Stimulated activated CD8-positive, alpha-beta memory T cell treated with anti-CD3 and anti-CD28 coated beads, Interleukin-2, amount 100 ng/mL, for 1 hour (primary cell): ENCODE results near the gene B4GALT1.
"Not testable (repeated sequence)": the region's sequence is repeated elsewhere in the genome, so short reads cannot be mapped to it uniquely, and the experiment has no call there.

Experiments used
- DNase-seq, 2 donors: peaks; one replicate each; pipeline ENCODE4 v3.0.0-alpha.2; 2020; ENCODE audit warnings: low read depth in 2 of 2

The B4GALT1 gene

DNA sequence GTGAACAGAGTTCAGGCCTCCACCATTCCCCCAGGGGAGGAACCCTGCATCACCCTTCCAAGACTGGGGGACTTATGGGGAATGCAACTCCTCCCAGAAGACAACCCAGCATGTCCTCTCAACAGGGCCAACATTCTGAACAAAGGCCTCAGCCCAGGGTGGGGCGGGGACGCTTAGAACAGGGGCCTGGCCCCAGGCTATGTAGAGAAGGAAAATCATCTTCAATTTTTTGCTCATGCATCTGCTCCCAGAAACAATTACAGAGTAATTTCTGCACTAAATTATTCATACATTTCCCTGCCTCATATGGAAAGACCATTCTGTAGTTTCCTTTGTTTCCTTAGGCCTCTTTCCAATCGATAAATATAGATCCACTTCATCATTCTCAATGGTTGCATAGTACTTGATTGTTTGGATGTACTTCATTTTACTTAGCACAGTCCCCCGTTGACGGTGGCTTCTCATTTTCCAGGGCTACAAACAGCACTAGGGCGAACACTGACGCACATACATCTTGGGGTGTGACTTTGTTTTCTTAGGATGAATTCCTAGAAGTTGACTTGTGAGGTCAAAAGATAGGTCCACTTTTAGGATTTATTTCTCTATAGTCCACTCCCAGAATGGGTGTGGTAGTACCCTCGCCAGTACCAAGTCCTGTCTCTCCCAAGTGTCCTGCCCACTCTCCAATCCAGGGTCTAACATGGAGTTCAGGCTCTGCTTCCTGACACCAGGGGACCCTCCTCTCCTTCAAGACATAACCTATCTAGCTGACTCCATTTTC lies 63.4 kb downstream of the B4GALT1 start:
- DNase-seq, result no peak

DNA sequence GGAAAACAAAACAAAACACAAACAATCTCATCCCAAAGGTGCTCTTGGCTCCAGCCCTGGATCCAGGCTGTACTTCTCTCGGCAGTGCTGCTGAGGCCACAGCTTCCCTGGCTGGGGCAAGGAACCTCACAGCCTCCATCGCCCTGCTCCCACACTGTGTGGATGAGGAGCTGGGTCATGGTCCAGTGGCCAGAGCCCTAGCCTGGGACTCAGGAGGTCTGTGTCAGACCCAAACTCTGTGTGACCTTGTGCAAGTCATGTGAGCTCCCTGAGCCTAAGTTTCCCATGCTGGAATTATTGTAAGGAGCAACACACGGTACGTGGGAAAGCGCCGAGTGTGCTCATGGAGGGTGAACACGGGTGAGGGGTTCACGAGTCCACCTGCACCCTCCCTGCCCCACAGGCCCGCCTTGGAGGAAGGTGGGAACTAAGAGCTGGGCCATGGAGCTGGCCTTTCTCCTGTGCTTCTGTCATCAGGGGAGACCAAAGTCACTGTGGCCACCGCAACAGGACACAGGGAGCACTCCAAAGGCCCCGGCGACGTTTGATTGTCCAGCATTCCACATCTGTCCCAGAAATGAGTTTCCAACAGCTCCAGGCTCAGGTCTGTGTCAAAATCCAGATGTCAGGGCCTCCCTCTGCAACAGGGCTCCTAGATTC lies 64.5 kb downstream of the B4GALT1 start:
- DNase-seq, result no peak

DNA sequence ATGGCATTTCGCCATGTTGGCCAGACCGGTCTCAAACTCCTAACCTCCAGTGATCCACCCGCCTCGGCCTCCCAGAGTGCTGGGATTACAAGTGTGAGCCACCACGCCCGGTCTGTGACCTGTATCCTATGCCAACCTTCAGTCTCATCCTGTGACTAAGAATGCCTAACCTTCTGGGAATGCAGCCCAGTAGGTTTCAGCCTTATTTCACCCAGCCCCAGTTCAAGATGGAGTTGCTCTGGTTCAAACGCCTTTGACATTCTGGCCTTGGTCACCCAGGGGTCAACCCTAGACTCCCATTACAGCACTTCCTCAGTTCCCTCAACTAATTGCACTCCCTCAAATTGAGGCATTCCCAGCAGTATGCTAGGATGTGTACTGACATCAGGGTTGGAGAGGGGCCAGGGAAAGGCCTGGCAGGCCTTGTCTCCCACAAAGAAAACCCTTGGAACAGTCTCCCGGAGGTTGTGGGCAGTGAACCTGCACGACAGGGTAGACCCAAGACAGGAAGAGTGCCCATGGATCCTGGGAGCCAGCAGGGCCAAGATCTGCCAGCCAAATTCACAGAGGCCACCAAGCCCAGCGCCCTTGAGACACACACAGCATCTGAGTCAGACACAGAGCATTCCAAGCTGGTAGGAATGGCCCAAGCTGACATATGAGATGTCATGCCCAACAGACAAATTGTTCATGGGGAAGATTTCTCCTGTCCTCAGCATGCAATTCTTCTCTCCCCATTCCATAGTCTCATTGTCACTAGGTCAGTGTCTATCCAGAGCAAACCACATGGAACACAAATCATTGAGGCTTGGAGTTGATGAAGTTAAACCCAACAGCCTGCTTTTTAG lies 65.8 kb downstream of the B4GALT1 start:
- no peak for DNase-seq

DNA sequence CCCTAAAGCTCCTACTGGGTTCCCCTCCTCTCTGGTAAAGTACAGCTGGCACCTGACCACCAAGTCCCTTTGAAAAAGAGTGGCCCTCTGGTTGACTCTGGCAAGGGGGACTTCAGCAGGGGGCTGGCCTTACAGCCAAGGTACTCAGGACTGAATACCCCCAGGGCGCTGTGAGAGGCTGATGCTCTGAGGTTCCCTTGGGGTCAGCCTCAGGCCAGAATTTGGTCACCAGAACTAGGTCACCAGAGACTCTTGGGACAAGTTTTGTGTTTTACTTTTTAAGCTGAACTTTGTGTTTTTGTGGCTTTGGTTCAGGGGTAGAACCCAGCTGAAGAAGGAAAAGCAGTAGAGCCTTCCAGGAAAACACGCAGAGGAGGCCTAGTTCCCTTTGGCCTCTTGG lies 67.4 kb downstream of the B4GALT1 start:
- DNase-seq, result no peak

DNA sequence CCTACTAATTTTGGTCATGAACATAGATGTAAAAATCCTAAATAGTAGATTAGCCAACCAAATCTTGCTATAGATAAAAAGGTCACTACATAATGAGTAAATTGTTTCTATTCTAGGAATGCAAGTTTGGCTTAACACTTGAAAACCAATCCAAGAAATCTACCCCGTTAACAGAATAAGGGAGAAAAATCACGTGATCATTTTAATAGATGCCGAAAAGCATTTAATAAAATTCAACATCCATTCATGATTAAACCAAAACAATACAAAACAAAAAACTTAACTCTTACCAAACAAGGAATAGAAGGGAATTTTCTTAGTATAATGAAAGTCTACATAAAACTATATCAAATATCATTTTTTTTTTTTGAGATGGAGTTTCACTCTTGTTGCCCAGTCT lies 69.9 kb downstream of the B4GALT1 start:
- no peak for DNase-seq

DNA sequence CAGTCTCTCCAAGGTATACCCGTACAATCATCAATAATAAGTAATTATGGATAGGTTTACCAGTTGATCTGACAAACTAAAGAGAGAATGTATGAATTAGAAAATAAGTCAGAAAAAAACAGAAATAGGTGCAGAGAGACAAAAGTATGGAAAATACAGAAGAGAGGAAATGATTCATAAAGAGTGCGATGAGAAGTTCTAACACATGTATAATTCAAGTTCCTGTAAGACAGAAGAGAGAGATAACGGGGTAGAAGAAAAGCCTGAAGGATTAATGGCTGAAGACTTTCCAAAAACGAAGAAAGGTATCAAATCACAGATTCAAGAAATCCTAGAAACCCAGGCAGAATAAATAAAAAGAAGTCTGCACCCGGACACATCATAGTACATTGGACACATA lies 74.5 kb downstream of the B4GALT1 start:
- DNase-seq, result no peak

DNA sequence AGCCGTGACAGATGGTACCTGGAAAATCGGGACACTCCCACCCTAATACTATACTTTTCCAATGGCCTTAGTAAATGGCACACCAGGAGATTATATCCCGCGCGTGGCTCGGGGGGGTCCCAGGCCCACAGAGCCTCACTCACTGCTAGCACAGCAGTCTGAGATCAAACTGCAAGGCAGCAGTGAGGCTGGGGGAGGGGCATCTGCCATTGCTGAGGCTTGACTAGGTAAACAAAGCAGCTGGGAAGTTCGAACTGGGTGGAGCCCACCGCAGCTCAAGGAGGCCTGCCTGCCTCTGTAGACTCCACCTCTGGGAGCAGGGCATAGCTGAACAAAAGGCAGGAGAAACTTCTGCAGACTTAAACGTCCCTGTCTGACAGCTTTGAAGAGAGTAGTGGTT lies 81.5 kb downstream of the B4GALT1 start:
- not testable (repeated sequence) for DNase-seq

DNA sequence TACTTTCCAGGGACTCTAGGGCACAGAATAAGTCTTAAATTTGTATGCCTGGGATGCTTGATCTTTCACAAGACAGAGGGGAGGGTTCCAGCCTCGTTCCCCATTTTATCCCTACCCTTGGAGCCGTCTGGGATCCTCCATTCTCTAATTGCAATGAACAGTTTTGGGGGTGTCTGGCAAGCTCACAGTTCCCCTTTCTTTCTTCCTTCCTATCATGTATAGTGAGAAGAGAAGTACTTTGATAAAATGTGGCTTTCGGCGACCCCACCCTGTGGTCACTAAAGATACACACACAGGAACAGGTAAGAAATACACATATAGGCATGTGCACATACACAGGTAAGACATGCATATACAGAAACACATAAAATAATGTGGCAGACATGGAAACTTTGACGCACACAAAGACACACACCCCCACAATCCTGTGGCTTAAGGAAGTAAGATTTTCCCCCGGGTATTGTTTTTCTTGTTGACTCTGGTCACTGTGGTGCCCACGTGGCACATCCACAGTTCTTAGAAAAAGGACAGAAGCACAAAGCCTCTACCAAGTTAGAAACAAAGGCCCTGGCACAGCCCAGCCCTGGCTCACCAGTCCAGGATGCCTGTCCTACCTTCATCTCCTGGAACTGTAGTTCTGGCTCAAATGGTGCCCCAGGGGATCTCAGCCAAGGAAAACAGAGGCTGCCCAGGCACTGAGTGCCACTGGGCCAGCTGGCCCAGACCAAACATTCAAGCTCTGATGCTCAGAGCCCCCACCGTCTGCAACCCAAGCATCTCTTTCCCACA lies 84.4 kb downstream of the B4GALT1 start:
- DNase-seq, result no peak

DNA sequence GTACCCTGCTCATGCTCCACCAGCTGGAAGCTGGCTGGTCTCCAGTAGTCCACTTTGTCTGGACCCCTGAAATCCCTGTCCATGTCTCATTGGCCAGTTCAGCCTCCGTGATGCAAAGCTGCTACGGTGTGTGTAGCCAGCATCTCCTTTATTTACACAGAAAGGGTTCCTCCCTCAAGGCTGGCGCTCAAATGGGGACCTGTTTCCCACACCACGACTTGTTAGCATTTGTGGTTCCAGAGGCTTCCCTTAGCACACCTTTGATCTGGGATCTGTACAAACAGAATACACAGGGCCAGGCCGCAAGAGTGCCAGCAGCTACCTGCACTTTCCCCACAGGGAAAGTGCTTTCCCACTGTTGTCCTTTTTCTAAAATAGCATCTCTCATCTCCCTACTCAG lies 85.0 kb downstream of the B4GALT1 start:
- DNase-seq, result no peak

DNA sequence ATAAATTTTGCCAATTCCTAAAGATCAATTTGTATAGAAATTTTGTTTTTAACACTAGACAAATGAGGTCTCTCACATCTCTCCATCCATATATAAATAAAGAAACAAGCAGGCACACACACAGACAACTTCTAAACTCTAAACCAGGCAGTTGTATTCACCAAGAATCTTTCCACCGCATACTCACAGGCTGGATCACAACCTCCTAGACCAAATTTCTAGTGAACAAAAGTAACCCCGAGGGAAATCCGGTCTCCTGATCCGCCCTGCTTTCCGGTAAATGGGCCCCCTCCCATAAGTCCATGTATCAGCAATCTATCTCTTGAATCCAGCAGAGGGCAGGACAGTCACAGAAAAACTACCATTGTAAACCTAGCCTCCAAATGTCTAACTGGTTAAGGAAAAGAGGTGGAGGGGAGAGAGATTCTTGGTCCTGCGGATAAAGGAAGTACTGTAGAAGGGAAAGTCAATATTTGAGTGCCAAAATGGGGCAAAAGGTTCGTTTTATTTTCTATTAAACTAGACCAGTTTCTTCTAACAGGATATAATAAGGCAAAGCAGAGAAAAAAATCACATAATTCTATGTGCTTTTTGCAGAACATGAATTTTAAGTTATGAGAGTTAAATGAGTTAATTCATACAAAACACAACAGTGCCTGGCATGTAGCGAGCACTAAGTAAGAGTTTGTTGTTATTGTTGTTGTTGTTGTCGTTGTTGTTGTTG lies 85.8 kb downstream of the B4GALT1 start:
- peak; percentile 18 to 21 for DNase-seq

DNA sequence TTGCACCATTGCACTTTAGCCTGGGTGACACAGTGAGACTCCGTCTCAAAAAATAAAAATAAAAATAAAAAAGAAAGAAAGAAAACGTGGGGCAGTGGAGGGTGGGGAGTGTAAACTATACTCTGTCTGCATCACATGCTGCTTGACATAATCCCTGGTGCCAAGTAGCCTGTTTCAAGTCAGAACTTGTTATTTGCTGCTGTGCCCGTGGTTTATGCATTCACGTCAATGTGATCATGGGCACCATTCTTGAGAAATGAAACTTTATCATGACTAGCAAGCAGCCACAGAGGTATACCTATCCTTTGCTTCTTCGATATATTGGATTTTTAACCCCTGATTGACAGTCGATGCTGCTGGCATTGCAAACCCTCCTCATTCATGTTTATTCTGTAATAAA lies 86.6 kb downstream of the B4GALT1 start:
- DNase-seq, result no peak

DNA sequence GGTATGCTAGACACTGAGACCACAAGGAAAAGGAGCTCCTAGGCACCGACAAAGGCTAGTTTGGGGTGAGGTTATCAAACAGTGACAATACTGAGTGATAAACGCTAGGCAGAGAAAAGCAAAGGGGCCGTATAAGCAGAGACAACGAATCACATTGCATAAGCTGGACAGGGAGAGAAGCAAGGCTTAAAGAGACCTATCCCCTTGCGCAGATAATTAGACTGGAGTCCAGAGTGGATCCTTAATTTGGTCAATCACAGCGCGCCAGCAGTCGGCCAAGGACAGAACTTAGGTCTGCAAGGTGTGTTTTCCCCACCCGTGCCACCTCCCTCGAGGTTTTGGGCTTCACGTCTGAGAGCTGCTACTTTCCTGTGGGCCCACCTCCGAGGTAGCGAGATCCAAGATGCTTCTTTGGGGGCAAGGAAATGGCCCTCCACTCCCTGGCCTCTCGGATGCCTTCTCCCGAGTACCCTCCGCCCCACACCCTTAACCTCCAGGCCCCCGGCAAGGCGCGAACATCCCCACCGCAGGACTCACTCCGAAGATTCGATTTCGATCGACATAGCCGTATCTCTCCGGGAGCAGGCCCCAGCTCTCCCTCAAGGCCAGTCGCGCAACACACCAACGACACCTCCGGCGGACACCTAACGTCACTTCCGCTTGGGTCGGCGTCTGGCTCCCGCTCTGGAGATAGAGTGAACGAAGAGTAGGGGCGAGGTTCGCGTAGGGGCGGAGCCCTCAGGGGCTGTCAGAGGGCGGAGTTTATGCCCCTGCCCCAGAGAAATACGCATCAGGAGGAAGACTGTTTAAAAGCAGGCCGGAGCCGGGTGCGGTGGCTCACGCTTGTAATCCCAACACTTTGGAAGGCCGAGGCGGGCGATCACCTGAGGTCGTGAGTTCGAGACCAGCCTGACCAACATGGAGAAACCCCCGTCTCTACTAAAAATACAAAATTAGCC lies 90.8 kb downstream of the B4GALT1 start, which contains the start of gene SMU1:
Gene SMU1, minus strand, starts transcription at position 629 of the 959 bp plus-strand sequence. Its CDS starts 66 bp downstream, at position 563.
- DNase-seq, result peak; percentile 87 to 90

DNA sequence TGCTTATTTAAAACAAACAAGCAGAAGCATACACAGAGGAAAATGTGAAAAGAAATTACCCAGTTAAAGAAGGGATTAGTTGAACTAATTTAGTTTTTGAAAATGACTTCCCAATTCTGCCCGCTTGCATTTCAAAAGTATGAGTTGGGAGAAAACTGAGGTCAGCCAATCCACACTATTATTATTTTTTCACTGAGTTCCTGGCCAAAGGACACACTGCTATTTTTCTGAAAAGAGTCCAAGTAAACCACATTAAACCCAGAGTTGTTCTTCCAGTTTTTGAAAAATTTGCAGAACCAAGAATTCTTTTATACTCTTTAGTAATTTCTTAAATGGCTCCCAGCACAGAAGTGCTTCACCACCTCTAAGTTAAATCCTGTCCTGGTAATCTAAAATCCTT lies 98.1 kb downstream of the B4GALT1 start:
- no peak for DNase-seq

DNA sequence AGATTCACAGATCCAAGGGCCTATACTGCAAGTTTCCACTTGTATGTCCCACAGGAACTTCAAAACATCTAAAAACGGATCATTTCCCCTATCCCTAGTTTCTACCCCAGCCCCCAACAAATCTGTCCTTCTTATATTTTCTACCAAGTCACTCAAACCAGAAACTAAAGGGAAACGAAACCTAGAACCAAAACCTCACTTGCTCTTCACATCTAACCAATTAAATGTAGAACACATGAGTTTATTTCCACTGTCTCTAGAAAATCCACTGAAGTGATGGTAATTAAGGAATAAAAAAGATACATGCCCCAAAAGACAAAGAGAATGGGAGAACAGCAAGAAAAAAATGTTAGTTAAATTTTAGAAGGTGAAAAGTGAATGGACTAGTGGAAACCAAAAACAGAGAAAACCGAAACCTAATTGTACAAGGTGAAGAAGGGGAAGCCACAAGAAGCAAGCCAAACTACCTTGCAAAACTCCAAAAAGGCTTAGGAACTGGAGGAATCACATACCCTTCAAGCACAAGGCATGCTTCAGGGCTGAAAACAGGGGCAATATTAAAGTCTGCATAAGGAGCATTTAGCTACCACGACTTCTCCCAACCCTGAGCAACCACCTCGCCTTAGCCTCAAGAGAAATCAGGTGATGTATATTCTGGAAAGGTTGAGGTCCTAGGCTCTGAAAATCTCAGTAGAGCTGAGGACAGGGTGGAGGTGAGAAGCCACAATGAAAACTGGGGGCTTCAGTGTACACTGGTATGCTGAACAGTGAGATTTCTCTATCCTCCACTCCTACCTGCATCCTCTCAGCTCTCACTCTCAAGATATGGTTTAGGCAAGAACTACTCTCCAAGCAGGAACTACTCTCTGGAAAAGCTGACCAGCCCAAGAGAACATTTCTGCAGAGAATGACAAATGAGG lies 101.7 kb downstream of the B4GALT1 start:
- DNase-seq, result no peak
